K562 (cell line): Measurements from ENCODE around the gene YKT6. TPM values are rescaled to one million over a fixed set of nuclear protein-coding genes. Genes with fewer than 3 reads are reported as not detected.

Experiments used
- ELF1 ChIP-seq: fragments of 200-800 bp; sonication (Bioruptor generic); IDR thresholded peaks from 2 replicates; pipeline ENCODE4 v1.6.1; 2016; ENCODE audit warnings: missing genetic modification characterization, missing compliant biosample characterization
- HES1 ChIP-seq: fragments of 450-650 bp; IDR thresholded peaks from 2 replicates; pipeline ENCODE4 v1.6.1; 2016; ENCODE audit warnings: low read depth, mild to moderate bottlenecking, moderate library complexity
- HNRNPUL1 ChIP-seq: fragments of 200-400 bp; formaldehyde crosslinking; IDR thresholded peaks from 2 replicates; pipeline ENCODE4 v1.6.1; 2017; ENCODE audit warnings: low read length
- MAX ChIP-seq: sonication (generic); formaldehyde crosslinking; IDR thresholded peaks from 2 replicates; pipeline ENCODE4 v1.9.0; 2022; ENCODE audit warnings: mild to moderate bottlenecking, missing genetic modification reagents
- MXD1 ChIP-seq: fragments of 250-450 bp; sonication (Bioruptor Pico); IDR thresholded peaks from 2 replicates; pipeline ENCODE4 v1.8.0; 2021; ENCODE audit warnings: borderline replicate concordance, mild to moderate bottlenecking, moderate library complexity; ENCODE audit not compliant: poor library complexity, severe bottlenecking
- SMAD1 ChIP-seq: fragments of 150-350 bp; IDR thresholded peaks from 2 replicates; pipeline ENCODE4 v1.6.1; 2014; ENCODE audit warnings: low read length, low read depth; ENCODE audit not compliant: partially characterized antibody
- SMARCA4 ChIP-seq: fragments of 450-650 bp; IDR thresholded peaks from 2 replicates; pipeline ENCODE4 v1.6.1; 2016
- TCF3 ChIP-seq: sonication (generic); formaldehyde crosslinking; IDR thresholded peaks from 2 replicates; pipeline ENCODE4 v1.4.0; 2020; ENCODE audit warnings: mild to moderate bottlenecking, missing genetic modification reagents
- U2AF2 ChIP-seq: fragments of 200-400 bp; formaldehyde crosslinking; optimal IDR thresholded peaks from 2 replicates; pipeline ENCODE3; 2017; ENCODE audit warnings: low read depth, mild to moderate bottlenecking, low read length
- ZNF280B ChIP-seq: fragments of 250-450 bp; sonication (Bioruptor Pico); IDR thresholded peaks from 2 replicates; pipeline ENCODE4 v1.5.1; 2021; ENCODE audit warnings: mild to moderate bottlenecking
- ZNF318 ChIP-seq, 2 experiments: fragments of 450-650 bp; IDR thresholded peaks; 2 replicates each; pipeline ENCODE4 v1.6.1; 2016; ENCODE audit warnings: mild to moderate bottlenecking in 2 of 2, borderline replicate concordance in 1 of 2, low read depth in 1 of 2, moderate library complexity in 1 of 2
- polyA plus RNA-seq, 8 experiments: library from polyadenylated mRNA; depleted of rRNA in 4 of 8; stranded (reverse) in 5 of 8; unstranded in 3 of 8; fragments of >200 nt; fragmentation: Nextera tagmentation in 2 of 8; fragmentation: Illumina TruSeq in 1 of 8; extraction: Ambion mirVana in 2 of 8; extraction: Trizol in 1 of 8; gene quantifications; 2 replicates each; pipeline versions ENCODE4 v1.2.1 to v1.2.3, GENCODE V29; 2011 to 2014; ENCODE audit warnings: inconsistent platforms in 1 of 8, missing spikeins in 1 of 8
- total RNA-seq, 7 experiments: library from RNA; depleted of rRNA in 6 of 7; stranded (reverse); fragments of >200 nt in 6 of 7; fragmentation: Illumina TruSeq in 2 of 7; extraction: Trizol in 2 of 7; gene quantifications; 2 replicates each; pipeline versions ENCODE4 v1.2.1 to v1.2.3, GENCODE V29; 2011 to 2021; ENCODE audit warnings: low replicate concordance in 1 of 7

The YKT6 gene
- total and polyA plus RNA-seq, 9 of the 15 experiments (the other 6 are each of a cell fraction or from before 2014, with no cell fraction given): 1.6 to 90.6 (median 75.1) TPM

- TF ChIP-seq ZNF318 (IDR thresholded peaks at IDR 0.05; ENCODE audit: borderline replicate concordance in 1 of 2, low read depth in 1 of 2): no peak
- no peak for TF ChIP-seq MAX (CRISPR knock-in tag)
- no peak for TF ChIP-seq ELF1
- TF ChIP-seq U2AF2: no peak
- no peak for TF ChIP-seq SMARCA4
- no peak for TF ChIP-seq ZNF280B (CRISPR knock-in tag)
- TF ChIP-seq HNRNPUL1: no peak
- no peak for TF ChIP-seq HES1
- TF ChIP-seq SMAD1: no peak
- no peak for TF ChIP-seq TCF3 (CRISPR knock-in tag)
- no peak for TF ChIP-seq MXD1
Measured at GRCh38 chr7:44196450-44196872, 4.3 kb upstream of the YKT6 start (continued).
